ENCODE measurements around the gene TMEM181. TPM values are rescaled to one million over a fixed set of nuclear protein-coding genes. Genes with fewer than 3 reads are reported as not detected.

The TMEM181 gene
- total RNA-seq, 1 donor from 2014 or later, result 16.9 TPM

GRCh38 chr6:158636778-158637177, 76.9 kb downstream of the TMEM181 start:
- Mint-ChIP-seq H3K36me3 (ENCODE audit: low read depth) (peaks cover 83% of the 10 kb centered on the region), H3K9me3 (no peaks in the 10 kb centered on the region), H3K27ac (no peak overlapping the region), H3K27me3 (ENCODE audit: low read depth) (no peaks in the 10 kb centered on the region), H3K4me3 (ENCODE audit: low read depth) (no peak overlapping the region), H3K4me1 (ENCODE audit: low read depth) (peaks cover 49% of the 10 kb centered on the region)
- intact Hi-C loops (cut with micrococcal nuclease), result no loop called here
- DNase-seq (ENCODE audit: low spot score), result no peak

GRCh38 chr6:158638324-158638854, 78.5 kb downstream of the TMEM181 start:
- no peaks in the 10 kb centered on the region for H3K27me3 Mint-ChIP-seq (ENCODE audit: low read depth)
- DNase-seq (ENCODE audit: low spot score), result no peak
- intact Hi-C loops (cut with micrococcal nuclease), result no loop called here
- no peaks in the 10 kb centered on the region for H3K9me3 Mint-ChIP-seq
- H3K4me1 Mint-ChIP-seq (ENCODE audit: low read depth), result peaks cover 58% of the 10 kb centered on the region
- H3K36me3 Mint-ChIP-seq (ENCODE audit: low read depth), result peaks cover 83% of the 10 kb centered on the region
- no peak overlapping the region for H3K4me3 Mint-ChIP-seq (ENCODE audit: low read depth)
- peak overlapping the region; percentile 78 for H3K27ac Mint-ChIP-seq

GRCh38 chr6:158639056-158639455, 79.2 kb downstream of the TMEM181 start:
- intact Hi-C loops (cut with micrococcal nuclease), result no loop called here
- no peaks in the 10 kb centered on the region for H3K27me3 Mint-ChIP-seq (ENCODE audit: low read depth)
- no peak overlapping the region for H3K4me3 Mint-ChIP-seq (ENCODE audit: low read depth)
- H3K4me1 Mint-ChIP-seq (ENCODE audit: low read depth), result peaks cover 58% of the 10 kb centered on the region
- no peaks in the 10 kb centered on the region for H3K9me3 Mint-ChIP-seq
- DNase-seq (ENCODE audit: low spot score), result peak; percentile 5
- H3K27ac Mint-ChIP-seq, result peak overlapping the region; percentile 78
- peaks cover 86% of the 10 kb centered on the region for H3K36me3 Mint-ChIP-seq (ENCODE audit: low read depth)

- peaks cover 72% of the 10 kb centered on the region for H3K36me3 Mint-ChIP-seq (ENCODE audit: low read depth)
- H3K4me3 Mint-ChIP-seq (ENCODE audit: low read depth), result peak overlapping the region; percentile 55
- peaks cover 54% of the 10 kb centered on the region for H3K4me1 Mint-ChIP-seq (ENCODE audit: low read depth)
- intact Hi-C loops (cut with micrococcal nuclease), result loop anchor here (10.0 kb wide), 1 partner anchor 404 kb away; the partner anchor contains the start of gene TAGAP
- no peak for DNase-seq (ENCODE audit: low spot score)
- H3K27ac Mint-ChIP-seq, result peak overlapping the region; percentile 83
- no peaks in the 10 kb centered on the region for H3K27me3 Mint-ChIP-seq (ENCODE audit: low read depth)
- no peaks in the 10 kb centered on the region for H3K9me3 Mint-ChIP-seq
Measured at GRCh38 chr6:158640519-158640918, 80.6 kb downstream of the TMEM181 start.

GRCh38 chr6:158642097-158642601, 82.3 kb downstream of the TMEM181 start:
- Mint-ChIP-seq H3K27ac (peak overlapping the region; percentile 96), H3K4me3 (ENCODE audit: low read depth) (peak overlapping the region; percentile 97), H3K4me1 (ENCODE audit: low read depth) (peaks cover 62% of the 10 kb centered on the region), H3K27me3 (ENCODE audit: low read depth) (no peaks in the 10 kb centered on the region), H3K36me3 (ENCODE audit: low read depth) (peaks cover 57% of the 10 kb centered on the region), H3K9me3 (no peaks in the 10 kb centered on the region)
- intact Hi-C loops (cut with micrococcal nuclease), result loop anchor here (10.0 kb wide), 1 partner anchor 403 kb away; the partner anchor contains the start of gene TAGAP
- no peak for DNase-seq (ENCODE audit: low spot score)

GRCh38 chr6:158643836-158644230, 83.9 kb downstream of the TMEM181 start:
- Mint-ChIP-seq H3K27me3 (ENCODE audit: low read depth) (no peaks in the 10 kb centered on the region), H3K36me3 (ENCODE audit: low read depth) (peaks cover 47% of the 10 kb centered on the region), H3K4me3 (ENCODE audit: low read depth) (peak overlapping the region; percentile 97), H3K27ac (peak overlapping the region; percentile 96), H3K4me1 (ENCODE audit: low read depth) (peaks cover 69% of the 10 kb centered on the region), H3K9me3 (no peaks in the 10 kb centered on the region)
- DNase-seq (ENCODE audit: low spot score), result no peak
- intact Hi-C loops (cut with micrococcal nuclease), result loop anchor here (2.0 to 10.0 kb wide), 2 partner anchors 55 to 401 kb away; partner anchors contain the start of gene TAGAP

- Mint-ChIP-seq H3K9me3 (no peaks in the 10 kb centered on the region), H3K36me3 (ENCODE audit: low read depth) (peaks cover 41% of the 10 kb centered on the region), H3K4me3 (ENCODE audit: low read depth) (peak within 1 kb of the TSS; percentile 97), H3K4me1 (ENCODE audit: low read depth) (peaks cover 69% of the 10 kb centered on the region), H3K27ac (peak within 1 kb of the TSS; percentile 97), H3K27me3 (ENCODE audit: low read depth) (no peaks in the 10 kb centered on the region)
- intact Hi-C loops (cut with micrococcal nuclease), result loop anchor here (1.0 to 10.0 kb wide), 10 partner anchors 9 to 1182 kb away; partner anchors contain the start of genes EZR, SYNJ2, TAGAP and TMEM181
- peak; percentile 88 for DNase-seq (ENCODE audit: low spot score)
Measured at GRCh38 chr6:158644231-158645063, 84.6 kb downstream of the TMEM181 start, which contains the start of gene DYNLT1. DYNLT1 (minus strand) TSS chr6:158644743; CDS start chr6:158644708, 35 bp downstream.

- Mint-ChIP-seq H3K27me3 (ENCODE audit: low read depth) (no peaks in the 10 kb centered on the region), H3K9me3 (no peaks in the 10 kb centered on the region)
- intact Hi-C loops (cut with micrococcal nuclease), result loop anchor here (1.0 to 10.0 kb wide), 10 partner anchors 8 to 1183 kb away; partner anchors contain the start of genes EZR, SYNJ2, TAGAP and TMEM181
Measured at GRCh38 chr6:158645064-158646022, 85.5 kb downstream of the TMEM181 start.

GRCh38 chr6:158646023-158646910, 86.4 kb downstream of the TMEM181 start:
- DNase-seq (ENCODE audit: low spot score), result no peak
- no peaks in the 10 kb centered on the region for H3K27me3 Mint-ChIP-seq (ENCODE audit: low read depth)
- peak overlapping the region; percentile 97 for H3K27ac Mint-ChIP-seq
- intact Hi-C loops (cut with micrococcal nuclease), result loop anchor here (5.0 to 10.0 kb wide), 7 partner anchors 84 to 1184 kb away; partner anchors contain the start of genes EZR, SYNJ2, TAGAP and TMEM181
- H3K36me3 Mint-ChIP-seq (ENCODE audit: low read depth), result peaks cover 36% of the 10 kb centered on the region
- no peaks in the 10 kb centered on the region for H3K9me3 Mint-ChIP-seq
- peaks cover 63% of the 10 kb centered on the region for H3K4me1 Mint-ChIP-seq (ENCODE audit: low read depth)
- peak overlapping the region; percentile 88 for H3K4me3 Mint-ChIP-seq (ENCODE audit: low read depth)

More at GRCh38 chr6:158645064-158646022, 85.5 kb downstream of the TMEM181 start:
- peak overlapping the region; percentile 97 for H3K27ac Mint-ChIP-seq
- H3K4me3 Mint-ChIP-seq (ENCODE audit: low read depth), result peak overlapping the region; percentile 88
- H3K4me1 Mint-ChIP-seq (ENCODE audit: low read depth), result peaks cover 68% of the 10 kb centered on the region
- DNase-seq (ENCODE audit: low spot score), result peak; percentile 48
- H3K36me3 Mint-ChIP-seq (ENCODE audit: low read depth), result peaks cover 38% of the 10 kb centered on the region

GRCh38 chr6:158647501-158647900, 87.6 kb downstream of the TMEM181 start:
- H3K9me3 Mint-ChIP-seq, result no peaks in the 10 kb centered on the region
- no peak for DNase-seq (ENCODE audit: low spot score)
- H3K4me1 Mint-ChIP-seq (ENCODE audit: low read depth), result peaks cover 54% of the 10 kb centered on the region
- peaks cover 37% of the 10 kb centered on the region for H3K36me3 Mint-ChIP-seq (ENCODE audit: low read depth)
- intact Hi-C loops (cut with micrococcal nuclease), result loop anchor here (5.0 to 10.0 kb wide), 7 partner anchors 85 to 1185 kb away; partner anchors contain the start of genes EZR, SYNJ2, TAGAP and TMEM181
- no peaks in the 10 kb centered on the region for H3K27me3 Mint-ChIP-seq (ENCODE audit: low read depth)
- H3K4me3 Mint-ChIP-seq (ENCODE audit: low read depth), result peak overlapping the region; percentile 13
- H3K27ac Mint-ChIP-seq, result no peak overlapping the region

- Mint-ChIP-seq H3K9me3 (no peaks in the 10 kb centered on the region), H3K4me3 (ENCODE audit: low read depth) (peak overlapping the region; percentile 90), H3K27ac (peak overlapping the region; percentile 92), H3K27me3 (ENCODE audit: low read depth) (no peaks in the 10 kb centered on the region), H3K36me3 (ENCODE audit: low read depth) (peaks cover 38% of the 10 kb centered on the region), H3K4me1 (ENCODE audit: low read depth) (peaks cover 57% of the 10 kb centered on the region)
- no peak for DNase-seq (ENCODE audit: low spot score)
- intact Hi-C loops (cut with micrococcal nuclease), result loop anchor here (1.0 to 10.0 kb wide), 11 partner anchors 71 to 1186 kb away; partner anchors contain the start of genes EZR, SYNJ2, TAGAP and TMEM181
Measured at GRCh38 chr6:158648682-158649131, 88.8 kb downstream of the TMEM181 start.
